ENCODE results near the gene HHIP. TPM values are rescaled to one million over a fixed set of nuclear protein-coding genes. Genes with fewer than 3 reads are reported as not detected.

HHIP gene
- total RNA-seq, 4 donors from 2014 or later = 0.60 to 5.3 (median 2.6) TPM

Small RNA genes within 50 kb of the gene (small RNA-seq; reads per million reads assigned to genes)
- gene RF02271 = not detected
